Measurements from ENCODE around the gene ABLIM2.

- TF ChIP-seq, protein P1, sequence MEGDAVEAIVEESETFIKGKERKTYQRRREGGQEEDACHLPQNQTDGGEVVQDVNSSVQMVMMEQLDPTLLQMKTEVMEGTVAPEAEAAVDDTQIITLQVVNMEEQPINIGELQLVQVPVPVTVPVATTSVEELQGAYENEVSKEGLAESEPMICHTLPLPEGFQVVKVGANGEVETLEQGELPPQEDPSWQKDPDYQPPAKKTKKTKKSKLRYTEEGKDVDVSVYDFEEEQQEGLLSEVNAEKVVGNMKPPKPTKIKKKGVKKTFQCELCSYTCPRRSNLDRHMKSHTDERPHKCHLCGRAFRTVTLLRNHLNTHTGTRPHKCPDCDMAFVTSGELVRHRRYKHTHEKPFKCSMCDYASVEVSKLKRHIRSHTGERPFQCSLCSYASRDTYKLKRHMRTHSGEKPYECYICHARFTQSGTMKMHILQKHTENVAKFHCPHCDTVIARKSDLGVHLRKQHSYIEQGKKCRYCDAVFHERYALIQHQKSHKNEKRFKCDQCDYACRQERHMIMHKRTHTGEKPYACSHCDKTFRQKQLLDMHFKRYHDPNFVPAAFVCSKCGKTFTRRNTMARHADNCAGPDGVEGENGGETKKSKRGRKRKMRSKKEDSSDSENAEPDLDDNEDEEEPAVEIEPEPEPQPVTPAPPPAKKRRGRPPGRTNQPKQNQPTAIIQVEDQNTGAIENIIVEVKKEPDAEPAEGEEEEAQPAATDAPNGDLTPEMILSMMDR (conservative IDR thresholded peaks at IDR 0.05): no peak
- no peak for TF ChIP-seq ZFX (IDR thresholded peaks at IDR 0.05)
These were observed 31.4 kb downstream of the ABLIM2 start for GRCh38 chr4:8127051-8127826.

Measured in C4-2B (cell line).